Peyer's patch (tissue), 4 donors: ENCODE measurements around the gene ELFN2.

Source experiments
- CTCF ChIP-seq, 6 experiments: fragments of 450-650 bp in 4 of 6; fragments of 200-600 bp in 2 of 6; sonication (generic) in 1 of 6; IDR thresholded peaks; one replicate each; pipeline ENCODE4 v1.5.1; 2017 to 2019; ENCODE audit warnings: antibody characterized with exemption in 6 of 6, mild to moderate bottlenecking in 3 of 6, moderate library complexity in 1 of 6
- POLR2A ChIP-seq, 2 donors: fragments of 450-650 bp; IDR thresholded peaks; one replicate each; pipeline ENCODE4 v1.5.1; 2017; ENCODE audit warnings: antibody characterized with exemption in 2 of 2, mild to moderate bottlenecking in 2 of 2, moderate library complexity in 2 of 2

GRCh38 chr22:37473437-37473946, 46.2 kb upstream of the ELFN2 start:
- no peak for TF ChIP-seq POLR2A (IDR thresholded peaks at IDR 0.05)
- no peak for TF ChIP-seq CTCF (IDR thresholded peaks at IDR 0.05)
